ENCODE measurements around the gene CEP170B.
"Not testable (repeated sequence)": the region's sequence is repeated elsewhere in the genome, so short reads cannot be mapped to it uniquely, and the experiment has no call there.

The CEP170B gene

GRCh38 chr14:104844306-104845032, 20.6 kb upstream of the CEP170B start:
- DNase-seq: no peak

GRCh38 chr14:104845033-104845666, 19.9 kb upstream of the CEP170B start:
- no peak for DNase-seq

GRCh38 chr14:104845834-104846441, 19.1 kb upstream of the CEP170B start:
- DNase-seq: no peak

- DNase-seq: no peak
Observed at GRCh38 chr14:104852280-104852663, 12.8 kb upstream of the CEP170B start.

- DNase-seq: no peak
Observed at GRCh38 chr14:104855532-104856090, 9.5 kb upstream of the CEP170B start.

- DNase-seq: no peak
Observed at GRCh38 chr14:104856157-104856868, 8.8 kb upstream of the CEP170B start.

GRCh38 chr14:104856869-104857860, 7.9 kb upstream of the CEP170B start:
- no peak for DNase-seq

- DNase-seq: not testable (repeated sequence)
Observed at GRCh38 chr14:104857931-104858330, 7.1 kb upstream of the CEP170B start.

GRCh38 chr14:104858811-104859426, 6.1 kb upstream of the CEP170B start:
- DNase-seq: no peak

- no peak for DNase-seq
Observed at GRCh38 chr14:104859900-104860299, 5.2 kb upstream of the CEP170B start.

GRCh38 chr14:104860414-104860813, 4.7 kb upstream of the CEP170B start:
- no peak for DNase-seq

GRCh38 chr14:104863131-104863862, 1.8 kb upstream of the CEP170B start:
- DNase-seq: no peak

- DNase-seq: no peak
Observed at GRCh38 chr14:104863923-104864266, 1.2 kb upstream of the CEP170B start.

- DNase-seq: no peak
Observed at GRCh38 chr14:104864267-104865080, 594 bp upstream of the CEP170B start.

- no peak for DNase-seq
Observed at GRCh38 chr14:104865631-104866441, 768 bp downstream of the CEP170B start.

- DNase-seq: no peak
Observed at GRCh38 chr14:104866451-104867370, 1.6 kb downstream of the CEP170B start.

GRCh38 chr14:104867371-104868059, 2.4 kb downstream of the CEP170B start:
- DNase-seq: no peak
